ENCODE data around the gene PLEKHG4.

Gene PLEKHG4

GRCh38 chr16:67258161-67258835 lies 21.0 kb upstream of the PLEKHG4 start:
- no peak for TF ChIP-seq JUND (IDR thresholded peaks at IDR 0.05; ENCODE audit: low read depth)
- no peak for DNase-seq (ENCODE audit: low read depth in 1 of 2, low spot score in 1 of 2)
- in situ Hi-C loops (cut with HindIII; ENCODE audit: low pct_unique_long_range_greater_than_20kb, low sequenced_read_pairs) = no loop called here

- in situ Hi-C loops (cut with HindIII; ENCODE audit: low pct_unique_long_range_greater_than_20kb, low sequenced_read_pairs) = no loop called here
- TF ChIP-seq JUND (IDR thresholded peaks at IDR 0.05; ENCODE audit: low read depth) = no peak
- no peak for DNase-seq (ENCODE audit: low read depth in 1 of 2, low spot score in 1 of 2)
Measured at GRCh38 chr16:67259705-67260104, 19.6 kb upstream of the PLEKHG4 start.

- TF ChIP-seq JUND (IDR thresholded peaks at IDR 0.05; ENCODE audit: low read depth) = no peak
- in situ Hi-C loops (cut with HindIII; ENCODE audit: low pct_unique_long_range_greater_than_20kb, low sequenced_read_pairs) = no loop called here
- DNase-seq (ENCODE audit: low read depth in 1 of 2, low spot score in 1 of 2) = peak; percentile 50 to 76
Measured at GRCh38 chr16:67260426-67261063, 18.8 kb upstream of the PLEKHG4 start.

GRCh38 chr16:67263201-67263600 lies 16.1 kb upstream of the PLEKHG4 start:
- TF ChIP-seq JUND (IDR thresholded peaks at IDR 0.05; ENCODE audit: low read depth) = no peak
- DNase-seq (ENCODE audit: low read depth in 1 of 2, low spot score in 1 of 2) = no peak
- in situ Hi-C loops (cut with HindIII; ENCODE audit: low pct_unique_long_range_greater_than_20kb, low sequenced_read_pairs) = no loop called here

- in situ Hi-C loops (cut with HindIII; ENCODE audit: low pct_unique_long_range_greater_than_20kb, low sequenced_read_pairs) = no loop called here
- no peak for DNase-seq (ENCODE audit: low read depth in 1 of 2, low spot score in 1 of 2)
- no peak for TF ChIP-seq JUND (IDR thresholded peaks at IDR 0.05; ENCODE audit: low read depth)
Measured at GRCh38 chr16:67264277-67264676, 15.1 kb upstream of the PLEKHG4 start.

- no peak for TF ChIP-seq JUND (IDR thresholded peaks at IDR 0.05; ENCODE audit: low read depth)
- in situ Hi-C loops (cut with HindIII; ENCODE audit: low pct_unique_long_range_greater_than_20kb, low sequenced_read_pairs) = no loop called here
- no peak for DNase-seq (ENCODE audit: low read depth in 1 of 2, low spot score in 1 of 2)
Measured at GRCh38 chr16:67264866-67265265, 14.5 kb upstream of the PLEKHG4 start.

- no peak for TF ChIP-seq JUND (IDR thresholded peaks at IDR 0.05; ENCODE audit: low read depth)
- no peak for DNase-seq (ENCODE audit: low read depth in 1 of 2, low spot score in 1 of 2)
- in situ Hi-C loops (cut with HindIII; ENCODE audit: low pct_unique_long_range_greater_than_20kb, low sequenced_read_pairs) = no loop called here
Measured at GRCh38 chr16:67265834-67266233, 13.5 kb upstream of the PLEKHG4 start.

GRCh38 chr16:67268136-67268579 lies 11.2 kb upstream of the PLEKHG4 start:
- no peak for DNase-seq (ENCODE audit: low read depth in 1 of 2, low spot score in 1 of 2)
- no peak for TF ChIP-seq JUND (IDR thresholded peaks at IDR 0.05; ENCODE audit: low read depth)
- in situ Hi-C loops (cut with HindIII; ENCODE audit: low pct_unique_long_range_greater_than_20kb, low sequenced_read_pairs) = no loop called here

- no peak for TF ChIP-seq JUND (IDR thresholded peaks at IDR 0.05; ENCODE audit: low read depth)
- no peak for DNase-seq (ENCODE audit: low read depth in 1 of 2, low spot score in 1 of 2)
- in situ Hi-C loops (cut with HindIII; ENCODE audit: low pct_unique_long_range_greater_than_20kb, low sequenced_read_pairs) = no loop called here
Measured at GRCh38 chr16:67269766-67270165, 9.6 kb upstream of the PLEKHG4 start.

- no peak for DNase-seq (ENCODE audit: low read depth in 1 of 2, low spot score in 1 of 2)
- TF ChIP-seq JUND (IDR thresholded peaks at IDR 0.05; ENCODE audit: low read depth) = no peak
- in situ Hi-C loops (cut with HindIII; ENCODE audit: low pct_unique_long_range_greater_than_20kb, low sequenced_read_pairs) = no loop called here
Measured at GRCh38 chr16:67270931-67271338, 8.4 kb upstream of the PLEKHG4 start.

- no peak for TF ChIP-seq JUND (IDR thresholded peaks at IDR 0.05; ENCODE audit: low read depth)
- in situ Hi-C loops (cut with HindIII; ENCODE audit: low pct_unique_long_range_greater_than_20kb, low sequenced_read_pairs) = no loop called here
- DNase-seq (ENCODE audit: low read depth in 1 of 2, low spot score in 1 of 2) = no peak
Measured at GRCh38 chr16:67271446-67271845, 7.9 kb upstream of the PLEKHG4 start.

- DNase-seq (ENCODE audit: low read depth in 1 of 2, low spot score in 1 of 2) = no peak
- TF ChIP-seq JUND (IDR thresholded peaks at IDR 0.05; ENCODE audit: low read depth) = no peak
- in situ Hi-C loops (cut with HindIII; ENCODE audit: low pct_unique_long_range_greater_than_20kb, low sequenced_read_pairs) = no loop called here
Measured at GRCh38 chr16:67275321-67275720, 4.0 kb upstream of the PLEKHG4 start.

GRCh38 chr16:67277294-67277998 lies 1.9 kb upstream of the PLEKHG4 start:
- no peak for DNase-seq (ENCODE audit: low read depth in 1 of 2, low spot score in 1 of 2)
- TF ChIP-seq JUND (IDR thresholded peaks at IDR 0.05; ENCODE audit: low read depth) = no peak

More at GRCh38 chr16:67277294-67277998, 1.9 kb upstream of the PLEKHG4 start:
- in situ Hi-C loops (cut with HindIII; ENCODE audit: low pct_unique_long_range_greater_than_20kb, low sequenced_read_pairs) = no loop called here

All from T47D (cell line).